Measurements from ENCODE around the gene LCORL.
"Not testable (repeated sequence)": the region's sequence is repeated elsewhere in the genome, so short reads cannot be mapped to it uniquely, and the experiment has no call there.

DNA sequence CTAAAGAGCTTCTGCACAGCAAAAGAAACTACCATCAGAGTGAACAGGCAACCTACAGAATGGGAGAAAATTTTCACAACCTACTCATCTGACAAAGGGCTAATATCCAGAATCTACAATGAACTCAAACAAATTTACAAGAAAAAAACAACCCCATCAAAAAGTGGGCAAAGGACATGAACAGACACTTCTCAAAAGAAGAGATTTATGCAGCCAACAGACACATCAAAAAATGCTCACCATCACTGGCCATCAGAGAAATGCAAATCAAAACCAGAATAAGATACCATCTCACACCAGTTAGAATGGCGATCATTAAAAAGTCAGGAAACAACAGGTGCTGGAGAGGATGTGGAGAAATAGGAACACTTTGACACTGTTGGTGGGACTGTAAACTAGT, 171.3 kb downstream of the LCORL start:
- TF ChIP-seq POLR2A, SPI1, POLR2AphosphoS5, TAF1, POU2F2 (IDR thresholded peaks at IDR 0.05; ENCODE audit: low read depth, low read length): not testable (repeated sequence)

Measured in GM12891 (cell line).